SK-N-SH treated with all-trans-retinoic acid at 6 μM for 48 hours (cell line): ENCODE data around the gene PHF13.
"Not testable (repeated sequence)": the region's sequence is repeated elsewhere in the genome, so short reads cannot be mapped to it uniquely, and the experiment has no call there.

Experiments used
- ATAC-seq: fragments of 200-7000 bp; cut with Tn5 transposase; 3 replicates; pipeline ENCODE4 v1.9.1; 2020; ENCODE audit warnings: mild to moderate bottlenecking, moderate library complexity
- ARNTL ChIP-seq: fragments of 450-650 bp; formaldehyde crosslinking; IDR thresholded peaks from 2 replicates; pipeline ENCODE4 v1.5.0; 2020; ENCODE audit warnings: low read depth, mild to moderate bottlenecking, moderate library complexity, borderline replicate concordance
- CREB5 ChIP-seq: fragments of 250-450 bp; sonication (Bioruptor Pico); IDR thresholded peaks from 2 replicates; pipeline ENCODE4 v1.5.1; 2020; ENCODE audit warnings: low read depth, mild to moderate bottlenecking, moderate library complexity
- CSDC2 ChIP-seq: fragments of 250-450 bp; sonication (Bioruptor Pico); IDR thresholded peaks from 2 replicates; pipeline ENCODE4 v1.5.0; 2020; ENCODE audit warnings: mild to moderate bottlenecking, moderate library complexity
- CSRNP3 ChIP-seq: fragments of 250-450 bp; sonication (Bioruptor Pico); IDR thresholded peaks from 2 replicates; pipeline ENCODE4 v1.5.1; 2021; ENCODE audit warnings: mild to moderate bottlenecking, moderate library complexity
- ESRRG ChIP-seq: fragments of 250-450 bp; sonication (Bioruptor Pico); IDR thresholded peaks from 2 replicates; pipeline ENCODE4 v1.6.1; 2021; ENCODE audit warnings: mild to moderate bottlenecking
- GLIS3 ChIP-seq: fragments of 250-450 bp; sonication (Bioruptor Pico); IDR thresholded peaks from 2 replicates; pipeline ENCODE4 v1.5.0; 2020; ENCODE audit warnings: mild to moderate bottlenecking, moderate library complexity
- ISL1 ChIP-seq: fragments of 250-450 bp; sonication (Bioruptor Pico); IDR thresholded peaks from 2 replicates; pipeline ENCODE4 v2.1.2; 2022; ENCODE audit warnings: mild to moderate bottlenecking, moderate library complexity
- OSR1 ChIP-seq: fragments of 250-450 bp; sonication (Bioruptor Pico); IDR thresholded peaks from 2 replicates; pipeline ENCODE4 v1.8.0; 2022; ENCODE audit warnings: moderate library complexity, mild to moderate bottlenecking, inconsistent platforms
- PATZ1 ChIP-seq: fragments of 250-450 bp; sonication (Bioruptor Pico); IDR thresholded peaks from 2 replicates; pipeline ENCODE4 v1.8.0; 2020; ENCODE audit warnings: mild to moderate bottlenecking, moderate library complexity, borderline replicate concordance
- PPARA ChIP-seq: fragments of 250-450 bp; sonication (Bioruptor Pico); IDR thresholded peaks from 2 replicates; pipeline ENCODE4 v1.5.0; 2020; ENCODE audit warnings: mild to moderate bottlenecking, borderline replicate concordance
- RARB ChIP-seq: fragments of 250-450 bp; sonication (Bioruptor Pico); IDR thresholded peaks from 2 replicates; pipeline ENCODE4 v1.8.0; 2021; ENCODE audit warnings: mild to moderate bottlenecking, moderate library complexity
- TCF4 ChIP-seq: fragments of 250-450 bp; sonication (Bioruptor Pico); IDR thresholded peaks from 2 replicates; pipeline ENCODE4 v1.8.0; 2021; ENCODE audit warnings: mild to moderate bottlenecking, moderate library complexity, borderline replicate concordance
- TOX ChIP-seq: fragments of 250-450 bp; sonication (Bioruptor Pico); IDR thresholded peaks from 2 replicates; pipeline ENCODE4 v1.8.0; 2021; ENCODE audit warnings: mild to moderate bottlenecking, moderate library complexity, borderline replicate concordance
- TSHZ2 ChIP-seq: fragments of 250-450 bp; sonication (Bioruptor Pico); IDR thresholded peaks from 2 replicates; pipeline ENCODE4 v1.5.0; 2020; ENCODE audit warnings: mild to moderate bottlenecking, moderate library complexity
- ZC3H10 ChIP-seq: fragments of 250-450 bp; sonication (Bioruptor Pico); IDR thresholded peaks from 2 replicates; pipeline ENCODE4 v1.5.1; 2021; ENCODE audit warnings: mild to moderate bottlenecking, moderate library complexity
- ZFP3 ChIP-seq: fragments of 250-450 bp; sonication (Bioruptor Pico); IDR thresholded peaks from 2 replicates; pipeline ENCODE4 v1.5.0; 2020; ENCODE audit warnings: mild to moderate bottlenecking, moderate library complexity
- ZFP30 ChIP-seq: fragments of 450-650 bp; formaldehyde crosslinking; IDR thresholded peaks from 2 replicates; pipeline ENCODE4 v1.5.0; 2022; ENCODE audit warnings: mild to moderate bottlenecking, moderate library complexity
- ZNF565 ChIP-seq: fragments of 450-650 bp; formaldehyde crosslinking; conservative IDR thresholded peaks from 2 replicates; pipeline ENCODE4 v1.5.0; 2020; ENCODE audit warnings: low read depth, mild to moderate bottlenecking, moderate library complexity
- ZNF8 ChIP-seq: fragments of 450-650 bp; formaldehyde crosslinking; IDR thresholded peaks from 2 replicates; pipeline ENCODE4 v1.5.0; 2020; ENCODE audit warnings: mild to moderate bottlenecking, moderate library complexity

PHF13 gene

GRCh38 chr1:6596886-6597776, 16.4 kb upstream of the PHF13 start:
- ATAC-seq, result no peak
- no peak for TF ChIP-seq RARB (CRISPR knock-in tag)
- no peak for TF ChIP-seq CSRNP3 (CRISPR knock-in tag)
- no peak for TF ChIP-seq TSHZ2 (CRISPR knock-in tag)
- no peak for TF ChIP-seq CSDC2 (CRISPR knock-in tag)
- TF ChIP-seq TCF4, result no peak
- TF ChIP-seq ZC3H10 (CRISPR knock-in tag), result no peak
- no peak for TF ChIP-seq GLIS3 (CRISPR knock-in tag)
- no peak for TF ChIP-seq ZNF8 (CRISPR knock-in tag)
- TF ChIP-seq ESRRG (CRISPR knock-in tag), result no peak
- no peak for TF ChIP-seq ARNTL
- TF ChIP-seq CREB5 (CRISPR knock-in tag), result no peak
- no peak for TF ChIP-seq PATZ1
- no peak for TF ChIP-seq ISL1
- no peak for TF ChIP-seq ZFP3 (CRISPR knock-in tag)
- TF ChIP-seq PPARA (CRISPR knock-in tag), result no peak
- no peak for TF ChIP-seq ZNF565 (CRISPR knock-in tag)
- no peak for TF ChIP-seq ZFP30
- no peak for TF ChIP-seq TOX (CRISPR knock-in tag)

- no peak for ATAC-seq
- no peak for TF ChIP-seq ISL1
- TF ChIP-seq OSR1 (CRISPR knock-in tag), result no peak
Measured at GRCh38 chr1:6597777-6598131, 15.8 kb upstream of the PHF13 start.

GRCh38 chr1:6599141-6599975, 14.2 kb upstream of the PHF13 start:
- ATAC-seq, result no peak
- TF ChIP-seq TSHZ2 (CRISPR knock-in tag) (no peak), ZFP3 (CRISPR knock-in tag) (no peak), TCF4 (no peak)

GRCh38 chr1:6599991-6600390, 13.5 kb upstream of the PHF13 start:
- not testable (repeated sequence) for ATAC-seq
